ENCODE results near the gene PTPRN2.

- TF ChIP-seq, protein P1, sequence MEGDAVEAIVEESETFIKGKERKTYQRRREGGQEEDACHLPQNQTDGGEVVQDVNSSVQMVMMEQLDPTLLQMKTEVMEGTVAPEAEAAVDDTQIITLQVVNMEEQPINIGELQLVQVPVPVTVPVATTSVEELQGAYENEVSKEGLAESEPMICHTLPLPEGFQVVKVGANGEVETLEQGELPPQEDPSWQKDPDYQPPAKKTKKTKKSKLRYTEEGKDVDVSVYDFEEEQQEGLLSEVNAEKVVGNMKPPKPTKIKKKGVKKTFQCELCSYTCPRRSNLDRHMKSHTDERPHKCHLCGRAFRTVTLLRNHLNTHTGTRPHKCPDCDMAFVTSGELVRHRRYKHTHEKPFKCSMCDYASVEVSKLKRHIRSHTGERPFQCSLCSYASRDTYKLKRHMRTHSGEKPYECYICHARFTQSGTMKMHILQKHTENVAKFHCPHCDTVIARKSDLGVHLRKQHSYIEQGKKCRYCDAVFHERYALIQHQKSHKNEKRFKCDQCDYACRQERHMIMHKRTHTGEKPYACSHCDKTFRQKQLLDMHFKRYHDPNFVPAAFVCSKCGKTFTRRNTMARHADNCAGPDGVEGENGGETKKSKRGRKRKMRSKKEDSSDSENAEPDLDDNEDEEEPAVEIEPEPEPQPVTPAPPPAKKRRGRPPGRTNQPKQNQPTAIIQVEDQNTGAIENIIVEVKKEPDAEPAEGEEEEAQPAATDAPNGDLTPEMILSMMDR (IDR thresholded peaks at IDR 0.05) = no peak
- no peak for TF ChIP-seq POLR2AphosphoS5 (IDR thresholded peaks at IDR 0.05)
Observed at GRCh38 chr7:157599491-157599890, 988.1 kb downstream of the PTPRN2 start.
